SK-N-SH (cell line): ENCODE results near the gene NSRP1.

Source experiments
- CTCF ChIP-seq: fragments of 200-600 bp; sonication (generic); IDR thresholded peaks from 2 replicates; pipeline ENCODE4 v1.6.1; 2017; ENCODE audit warnings: antibody characterized with exemption, mild to moderate bottlenecking, moderate library complexity
- ELF1 ChIP-seq: IDR thresholded peaks from 2 replicates; pipeline ENCODE4 v1.4.0; 2012
- JUND ChIP-seq: IDR thresholded peaks from 2 replicates; pipeline ENCODE4 v1.4.0; 2012
- MAX ChIP-seq: IDR thresholded peaks from 2 replicates; pipeline ENCODE4 v1.4.0; 2012; ENCODE audit warnings: low read depth
- MXI1 ChIP-seq: IDR thresholded peaks from 2 replicates; pipeline ENCODE4 v1.6.1; 2012; ENCODE audit warnings: mild to moderate bottlenecking, low read depth, low read length, improper control_type of control experiment
- POLR2AphosphoS5 ChIP-seq: IDR thresholded peaks from 2 replicates; pipeline ENCODE4 v1.6.1; 2012; ENCODE audit warnings: low read depth, low read length
- RFX5 ChIP-seq: IDR thresholded peaks from 2 replicates; pipeline ENCODE4 v1.6.1; 2012; ENCODE audit warnings: mild to moderate bottlenecking, improper control_type of control experiment, low read length
- TEAD4 ChIP-seq: IDR thresholded peaks from 2 replicates; pipeline ENCODE4 v1.4.0; 2012; ENCODE audit warnings: mild to moderate bottlenecking, borderline replicate concordance; ENCODE audit not compliant: insufficient read depth

GRCh38 chr17:30134551-30134950 lies 17.9 kb downstream of the NSRP1 start:
- TF ChIP-seq JUND (no peak), MXI1 (no peak), CTCF (no peak), MAX (no peak), ELF1 (no peak), RFX5 (no peak), TEAD4 (no peak), POLR2AphosphoS5 (no peak)
